ENCODE data around the gene AP4E1.
"Not testable (repeated sequence)": the region's sequence is repeated elsewhere in the genome, so short reads cannot be mapped to it uniquely, and the experiment has no call there.

Gene AP4E1

DNA sequence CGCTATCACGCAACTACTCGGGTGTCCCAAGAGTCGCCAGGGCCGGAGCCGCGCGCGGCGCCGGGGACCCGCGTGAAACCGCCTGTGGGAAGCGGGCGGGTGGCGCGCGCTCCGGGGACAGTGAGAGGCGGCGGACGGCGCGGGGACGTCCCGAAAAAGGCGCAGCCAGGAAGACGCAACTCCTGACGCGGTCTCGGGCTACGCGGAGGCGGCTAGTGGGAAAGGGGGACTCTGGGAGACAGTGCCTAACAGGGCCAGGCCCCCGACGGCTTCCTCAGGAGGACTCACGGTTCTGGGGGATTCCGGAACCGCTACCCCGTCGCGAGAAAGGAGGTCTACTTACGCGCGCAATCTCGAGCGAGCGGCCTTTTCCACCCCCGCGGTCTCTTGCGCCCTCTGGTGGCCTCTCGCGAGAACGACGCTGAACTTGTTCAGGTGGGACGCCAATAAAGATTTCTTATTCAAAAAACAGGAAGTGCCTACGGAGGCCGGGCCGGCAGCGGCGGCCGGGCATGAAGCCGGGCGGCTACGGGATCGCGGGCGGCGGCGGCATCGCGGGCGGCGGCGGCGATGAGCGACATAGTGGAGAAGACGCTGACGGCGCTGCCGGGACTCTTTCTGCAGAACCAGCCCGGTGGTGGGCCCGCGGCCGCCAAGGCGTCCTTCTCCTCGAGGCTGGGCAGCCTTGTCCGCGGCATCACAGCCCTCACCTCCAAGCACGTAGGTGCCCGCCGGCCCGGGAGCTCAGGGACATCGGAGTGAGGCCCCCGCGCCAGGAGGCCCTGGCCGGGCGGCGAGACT, at the start of gene AP4E1:
AP4E1 (plus strand) TSS at position 475 of the 801 bp plus-strand sequence; CDS start at position 571, 96 bp downstream.
- DNase-seq: peak; percentile 94 to 99

DNA sequence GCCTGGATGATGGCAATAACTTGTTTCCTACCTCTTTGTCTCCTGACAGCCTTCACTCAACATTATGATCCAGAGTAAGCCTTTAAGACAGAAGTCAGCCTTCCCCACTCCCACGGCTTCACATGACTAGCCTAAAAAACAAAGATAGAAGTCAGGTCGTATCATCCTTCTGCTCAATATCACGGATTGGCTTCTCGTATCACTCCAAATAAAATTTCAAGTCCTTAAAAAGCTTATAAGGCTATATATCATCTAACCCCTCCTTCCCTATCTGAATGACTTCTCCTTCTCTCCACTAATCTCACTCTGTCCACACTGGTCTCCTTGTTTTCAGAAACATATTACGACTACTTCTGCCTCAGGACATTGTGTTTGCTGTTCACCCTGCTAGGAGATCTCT, 47.7 kb upstream of the AP4E1 start:
- DNase-seq: no peak

DNA sequence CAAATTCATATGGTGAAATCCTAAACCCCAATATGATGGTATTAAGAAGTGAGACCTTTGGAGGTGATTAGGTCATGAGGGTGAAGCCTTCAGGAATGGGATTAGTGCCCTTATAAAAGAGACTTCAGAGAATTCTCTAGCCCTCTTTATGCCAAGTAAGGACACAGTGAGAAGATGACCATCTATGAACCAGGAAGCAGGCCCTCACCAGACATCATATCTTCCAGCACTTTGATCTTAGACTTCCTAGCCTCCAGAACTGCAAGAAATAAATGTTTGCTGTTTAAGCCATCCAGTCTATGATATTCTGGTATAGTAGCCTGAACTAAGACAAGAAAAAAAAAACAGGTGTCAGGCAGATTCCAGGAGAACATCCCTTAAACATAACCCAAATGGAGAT, 45.9 kb upstream of the AP4E1 start:
- DNase-seq: no peak

DNA sequence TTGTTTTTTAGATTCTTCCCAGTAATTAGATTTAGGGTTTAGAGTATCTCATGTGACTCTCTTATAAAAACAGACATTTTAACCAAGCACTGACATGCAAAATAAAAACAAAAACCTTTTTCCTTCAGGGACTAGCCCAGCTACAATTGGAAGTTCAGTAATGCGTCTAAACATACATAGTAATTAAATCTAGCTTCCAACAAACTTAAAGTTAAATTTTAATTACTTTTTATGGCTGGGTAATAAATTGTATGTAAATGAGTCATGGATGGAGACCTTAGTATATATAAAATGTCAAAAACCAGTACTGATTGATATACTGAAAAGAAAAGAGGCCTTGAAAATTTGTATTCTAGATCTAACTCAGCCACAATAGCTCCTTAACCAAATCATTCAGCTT, 43.6 kb upstream of the AP4E1 start:
- DNase-seq: no peak

DNA sequence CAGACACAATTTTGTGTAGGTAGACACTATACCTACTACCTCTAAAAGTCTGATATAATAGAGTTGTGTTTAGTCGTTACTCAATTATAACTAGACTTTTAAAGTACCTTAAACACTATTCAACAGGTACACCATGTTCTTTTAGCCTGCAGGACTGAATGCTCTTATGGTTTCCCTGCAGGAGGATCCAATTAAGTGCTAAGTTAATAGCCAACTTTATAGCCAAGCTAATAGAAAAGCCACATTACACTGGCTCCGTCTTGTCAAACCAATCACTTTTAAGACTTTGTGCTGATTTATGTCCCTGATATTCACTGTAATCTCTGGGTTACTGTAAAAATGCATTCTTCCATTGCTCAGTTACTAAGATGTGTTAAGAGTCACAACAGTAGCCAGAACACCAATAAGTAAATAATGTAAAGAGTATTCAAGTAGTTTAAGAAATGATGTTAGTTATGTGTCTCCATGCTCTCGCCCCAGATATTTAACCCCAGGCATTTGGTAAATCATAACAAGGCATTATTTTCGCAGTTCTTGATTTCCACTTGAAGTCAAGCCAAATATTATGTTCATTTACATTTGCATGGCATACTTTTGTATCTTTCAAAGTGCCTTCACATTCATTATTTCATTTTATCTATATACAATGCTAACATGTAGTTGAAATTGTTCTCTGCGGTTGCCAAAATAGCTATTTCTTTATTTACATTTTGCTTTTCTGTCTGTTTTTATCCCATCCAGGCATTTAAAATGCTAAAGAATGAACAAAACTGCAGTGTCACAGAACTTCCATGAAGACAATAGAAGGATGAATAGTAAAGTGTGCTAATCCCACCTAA, 42.7 kb upstream of the AP4E1 start:
- no peak for DNase-seq

DNA sequence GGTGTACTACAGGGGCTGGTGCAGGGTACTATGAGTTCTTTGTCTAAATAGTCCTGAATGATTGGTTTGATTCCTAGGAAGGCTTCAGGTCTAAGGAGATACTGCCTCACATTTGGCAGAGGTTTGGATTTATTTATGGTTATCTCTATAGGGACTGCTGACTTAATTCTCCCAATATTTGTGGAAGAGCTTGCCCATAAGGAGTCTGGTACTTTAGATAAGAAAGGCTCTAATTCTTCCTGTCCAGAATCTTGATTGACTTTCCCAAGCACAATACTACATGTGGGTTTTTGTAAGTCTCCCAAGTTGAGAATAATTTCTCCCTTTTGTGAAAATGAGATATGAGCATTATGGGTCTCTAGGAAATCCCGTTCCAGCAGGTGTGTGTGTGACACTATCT, 36.7 kb upstream of the AP4E1 start:
- DNase-seq: no peak

DNA sequence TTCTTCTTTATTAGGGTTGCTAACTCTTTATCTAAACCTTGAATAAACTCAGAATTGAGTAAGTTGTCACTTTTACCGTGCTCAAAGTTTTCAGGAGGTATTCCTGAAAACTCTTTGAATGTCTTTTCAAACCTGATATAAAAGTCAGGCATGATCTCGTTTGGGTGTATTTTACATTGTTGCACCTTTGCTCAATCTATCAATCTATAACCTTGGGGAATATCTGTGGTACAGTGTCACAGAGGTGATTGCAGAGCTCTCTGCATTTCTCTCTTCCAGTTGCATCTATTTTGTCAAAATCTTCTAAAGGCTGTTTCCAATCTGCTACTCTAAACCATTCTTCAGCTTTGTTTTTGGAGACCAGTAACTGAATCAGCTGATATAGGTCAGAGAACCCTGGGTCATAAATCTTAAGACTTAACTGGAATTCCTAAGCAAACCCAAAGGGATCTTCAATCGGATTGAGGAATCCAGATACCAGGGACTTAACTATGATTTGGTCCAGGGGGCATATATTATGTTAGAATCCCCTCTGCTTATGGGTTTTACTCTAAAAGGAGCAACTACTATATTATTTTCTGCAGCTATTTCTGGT, 35.6 kb upstream of the AP4E1 start:
- DNase-seq: no peak

DNA sequence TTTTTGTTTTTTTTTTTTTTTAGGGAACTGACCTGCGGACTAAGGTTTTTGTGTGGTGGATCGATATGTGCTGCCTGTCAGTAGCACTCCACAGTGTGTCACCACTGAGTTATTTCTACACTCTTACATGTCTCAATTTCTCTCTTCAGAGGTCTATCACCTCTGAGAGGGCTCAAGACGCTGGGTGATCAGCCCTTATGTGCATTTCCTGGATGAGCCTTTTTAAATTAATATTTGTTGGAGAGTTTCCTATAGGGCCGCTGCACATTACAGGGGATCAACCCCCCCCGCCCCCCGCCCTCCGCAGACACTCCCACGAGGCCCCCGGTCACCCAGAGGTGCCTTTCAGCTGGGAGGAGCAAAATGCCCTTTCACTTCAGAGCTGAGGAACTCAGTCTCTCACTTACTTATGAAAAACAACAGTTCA, 34.5 kb upstream of the AP4E1 start:
- DNase-seq: peak in 1 of 2 donors; percentile 45

DNA sequence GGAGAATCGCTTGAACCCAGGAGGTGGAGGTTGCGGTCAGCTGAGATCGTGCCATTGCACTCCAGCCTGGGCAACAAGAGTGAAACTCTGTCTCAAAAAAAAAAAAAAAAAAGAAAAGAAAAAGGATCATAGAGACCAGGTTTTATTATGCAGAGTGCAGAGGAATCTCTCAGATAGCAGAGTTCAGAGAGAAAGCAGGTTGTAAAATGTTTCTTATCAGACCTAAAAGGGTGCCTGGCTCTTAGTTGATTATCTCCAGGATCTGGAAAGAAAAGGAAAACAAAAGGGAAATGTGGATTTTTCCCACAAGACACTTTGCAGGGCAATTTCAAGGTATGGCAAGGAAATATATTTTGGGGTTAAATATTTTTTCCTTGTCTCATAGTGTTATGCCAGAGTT, 33.2 kb upstream of the AP4E1 start:
- not testable (repeated sequence) for DNase-seq

DNA sequence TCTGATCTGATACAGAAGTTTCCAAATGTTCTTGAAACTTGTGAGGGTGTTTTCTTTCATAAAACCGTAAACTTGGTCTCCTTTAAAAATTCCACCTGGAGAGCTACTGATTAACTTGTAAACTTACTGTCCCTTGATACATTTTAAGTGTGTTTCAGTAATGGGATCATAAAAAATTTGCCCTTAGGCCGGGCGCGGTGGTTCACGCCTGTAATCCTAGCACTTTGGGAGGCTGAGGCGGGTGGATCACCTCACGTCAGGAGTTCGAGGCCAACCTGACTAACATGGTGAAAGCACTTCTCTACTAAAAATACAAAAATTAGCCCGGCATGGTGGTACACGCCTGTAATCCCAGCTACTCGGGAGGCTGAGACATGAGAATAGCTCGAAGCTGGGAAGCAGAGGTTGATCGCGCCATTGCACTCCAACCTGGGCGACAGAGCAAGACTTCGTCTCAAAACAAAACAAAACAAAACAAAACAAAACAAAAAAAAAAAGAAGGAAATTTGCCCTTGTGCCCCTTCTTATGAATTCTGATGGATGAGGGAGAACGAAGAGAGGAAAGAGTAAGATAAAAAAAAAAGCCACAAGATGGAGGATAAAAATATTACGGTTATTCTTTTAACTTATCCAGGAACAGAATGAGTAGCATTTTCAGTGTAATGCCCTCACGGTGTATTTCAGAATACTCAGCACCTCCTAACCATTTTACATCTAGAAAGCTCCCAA, 32.1 kb upstream of the AP4E1 start:
- no peak for DNase-seq

DNA sequence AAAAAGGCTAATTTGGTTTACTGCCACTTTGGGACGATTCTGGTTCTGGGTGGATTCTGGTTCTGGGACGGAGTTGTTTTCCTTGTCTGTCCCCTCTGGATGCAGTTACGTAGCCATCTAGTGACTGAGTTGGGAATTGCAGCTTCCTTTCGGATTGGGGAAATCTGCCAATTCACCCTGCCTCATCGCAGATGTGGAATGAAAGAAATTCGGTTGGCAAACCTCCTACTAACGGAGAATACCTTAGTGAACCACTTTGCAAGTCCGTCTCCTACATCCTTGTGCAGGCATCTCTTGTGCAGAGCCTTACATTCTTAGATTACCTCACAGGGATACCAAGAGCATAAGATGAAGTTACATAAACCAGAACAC, 31.5 kb upstream of the AP4E1 start:
- peak; percentile 78 to 99 for DNase-seq

DNA sequence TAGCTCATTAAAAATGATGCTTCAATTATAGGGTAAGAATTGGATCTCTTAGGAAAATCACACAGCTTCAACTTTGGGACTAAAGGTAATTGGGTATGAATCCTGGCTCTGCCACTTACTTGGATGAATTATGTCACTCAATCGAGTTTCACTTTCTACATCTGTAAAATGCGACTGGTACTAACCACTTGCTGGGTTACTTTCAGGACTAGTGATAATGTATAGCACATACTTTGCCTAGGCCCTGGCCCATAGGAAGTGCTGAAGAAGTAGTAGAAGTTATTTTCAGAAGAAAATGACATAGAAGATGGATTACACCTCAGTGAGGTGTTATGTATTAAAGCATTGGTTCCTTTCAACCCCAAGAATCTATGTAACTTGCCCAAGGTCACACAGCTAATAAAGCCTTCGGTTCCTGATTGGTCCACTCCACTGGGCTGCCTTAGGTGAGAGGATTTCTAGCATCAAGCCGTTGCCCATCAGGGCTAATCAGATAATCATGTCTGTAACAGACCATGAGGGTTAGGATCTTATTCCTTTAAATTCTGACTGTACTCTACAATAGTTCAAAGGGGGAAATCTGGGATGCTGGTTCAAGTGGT, 29.4 kb upstream of the AP4E1 start:
- DNase-seq: peak in 1 of 2 donors; percentile 47

DNA sequence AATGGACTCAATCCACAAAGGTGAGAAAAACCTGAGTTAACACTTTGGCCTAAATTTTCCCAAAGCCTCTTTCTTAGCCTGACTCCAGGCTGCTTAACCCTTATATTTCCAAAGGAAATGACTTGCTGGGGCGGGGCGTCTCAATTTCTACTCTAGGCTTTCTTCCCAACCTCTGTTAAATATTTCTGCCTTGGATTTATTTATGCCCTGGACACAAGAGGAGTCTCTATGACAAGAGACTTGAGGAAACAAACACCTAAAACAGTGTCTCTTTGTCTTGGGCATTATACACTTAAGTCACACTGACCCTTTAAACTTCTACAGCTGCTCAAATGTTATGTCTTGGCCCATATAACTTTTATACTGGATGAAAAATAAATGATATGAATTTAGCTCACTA, 28.3 kb upstream of the AP4E1 start:
- no peak for DNase-seq

DNA sequence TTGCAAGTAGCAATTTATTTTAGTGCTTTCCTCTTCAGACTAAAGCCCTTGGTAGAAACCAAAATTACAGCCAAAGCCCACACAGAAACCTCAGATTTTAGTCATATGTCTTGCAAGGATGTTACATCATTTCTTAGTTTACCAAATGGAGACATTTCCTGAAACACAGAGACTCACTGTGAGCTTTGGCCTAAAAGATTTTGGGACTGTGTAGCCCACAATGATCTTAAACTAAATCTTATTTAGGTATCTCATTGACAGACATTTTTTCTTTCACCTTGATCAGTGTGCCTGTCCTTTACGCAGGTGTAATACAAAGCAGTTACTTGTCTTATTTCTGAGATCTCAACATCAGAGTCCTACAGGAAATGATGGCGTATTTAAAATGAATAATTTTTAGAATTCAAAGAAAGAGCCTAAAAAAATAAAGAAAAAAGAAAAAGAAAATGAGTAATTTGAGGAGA, 27.8 kb upstream of the AP4E1 start:
- DNase-seq: peak; percentile 90 to 96

DNA sequence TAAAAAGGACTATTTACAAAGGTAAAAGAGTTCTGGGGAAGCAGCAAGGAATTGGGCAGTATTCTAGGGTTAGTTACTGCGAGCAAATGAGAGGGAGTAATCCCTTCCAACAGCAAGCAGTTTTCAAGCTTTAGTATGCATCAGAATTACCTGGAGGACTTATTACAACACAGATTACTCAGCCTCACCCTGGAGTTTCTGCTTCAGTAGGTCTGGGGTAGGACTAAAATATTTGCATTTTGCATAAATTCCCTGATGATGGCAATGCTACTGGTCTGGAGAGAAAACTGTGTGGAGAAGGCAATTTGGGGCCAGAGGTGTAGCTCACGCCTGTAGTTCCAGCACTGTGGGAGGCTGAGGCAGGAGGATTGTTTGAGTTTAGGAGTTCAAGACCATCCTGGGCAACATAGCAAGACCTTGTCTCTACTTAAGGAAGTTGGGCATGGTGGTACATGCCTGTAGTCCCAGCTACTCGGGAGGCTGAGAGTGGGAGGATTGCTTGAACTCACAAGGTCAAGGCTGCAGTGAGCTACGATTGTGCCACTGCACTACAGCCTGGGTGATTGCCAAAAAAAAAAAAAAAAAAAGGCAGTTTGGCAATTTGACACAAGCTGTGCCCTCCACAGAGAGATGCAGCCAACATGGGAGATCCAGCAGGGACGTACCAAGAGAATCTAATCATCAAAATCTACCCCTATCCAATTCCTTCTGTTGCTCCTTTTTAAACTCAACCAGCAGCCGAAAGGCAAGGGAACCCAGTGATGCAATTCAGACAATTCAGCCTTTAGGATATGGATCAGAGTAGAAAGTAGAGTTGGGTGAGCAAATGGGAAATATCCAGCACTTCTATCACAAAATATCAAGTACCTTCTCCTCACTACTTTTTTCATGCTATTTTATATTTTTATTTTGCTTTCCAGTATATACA, 27.1 kb upstream of the AP4E1 start:
- DNase-seq: peak; percentile 78 to 93

DNA sequence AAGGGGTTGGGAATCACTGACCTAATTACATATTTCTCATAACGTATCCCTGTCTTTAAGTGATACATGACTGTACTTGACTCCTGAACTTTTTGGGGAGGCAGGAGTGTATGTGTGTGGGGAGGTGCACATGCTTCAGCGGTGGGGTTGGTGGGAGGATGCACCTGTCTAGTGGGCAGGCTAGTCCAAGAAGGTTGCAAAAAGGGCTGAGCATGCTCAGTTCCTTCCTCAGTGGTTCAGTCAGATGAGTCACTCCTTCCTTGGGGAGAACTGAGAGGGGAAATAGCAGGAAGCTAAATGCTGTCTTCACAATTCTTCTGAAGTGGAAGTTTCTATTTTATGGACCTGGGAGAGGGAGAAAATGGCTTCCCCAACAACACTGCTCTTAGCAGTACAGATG, 24.6 kb upstream of the AP4E1 start:
- peak; percentile 76 to 82 for DNase-seq

DNA sequence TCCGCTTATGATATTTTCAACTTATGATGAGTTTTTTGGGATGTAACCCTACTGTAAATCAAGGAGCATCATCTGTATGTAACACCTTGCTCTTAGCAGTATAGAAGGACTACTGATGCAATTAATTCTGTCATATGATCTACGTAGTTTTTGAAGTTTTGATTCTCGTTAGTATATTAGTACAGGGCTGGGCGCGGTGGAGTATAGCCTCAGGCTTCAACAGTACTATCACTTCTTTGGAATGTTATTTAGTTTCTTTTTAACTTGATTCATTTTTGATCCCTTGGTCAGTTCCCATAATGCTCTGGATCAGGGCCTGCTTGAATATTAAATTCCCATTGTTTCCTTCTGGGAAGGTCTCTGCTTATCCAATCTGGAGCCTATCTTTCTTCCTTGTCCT, 23.9 kb upstream of the AP4E1 start:
- no peak for DNase-seq

DNA sequence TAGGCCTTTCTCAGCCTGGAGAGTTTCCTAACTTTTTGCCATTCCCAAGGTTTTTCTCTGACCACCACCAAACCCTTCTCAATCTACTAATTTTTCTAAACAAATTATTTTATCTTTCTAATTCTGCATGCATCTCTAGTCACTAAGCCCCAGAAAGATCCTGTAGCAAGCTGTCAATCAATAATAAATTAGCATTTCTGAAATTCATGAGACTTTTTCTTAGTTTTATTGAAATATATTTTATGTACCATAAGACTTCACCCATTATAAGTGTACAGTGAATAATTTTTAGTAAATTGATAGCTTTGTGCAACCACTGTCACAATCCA, 22.4 kb upstream of the AP4E1 start:
- no peak for DNase-seq

DNA sequence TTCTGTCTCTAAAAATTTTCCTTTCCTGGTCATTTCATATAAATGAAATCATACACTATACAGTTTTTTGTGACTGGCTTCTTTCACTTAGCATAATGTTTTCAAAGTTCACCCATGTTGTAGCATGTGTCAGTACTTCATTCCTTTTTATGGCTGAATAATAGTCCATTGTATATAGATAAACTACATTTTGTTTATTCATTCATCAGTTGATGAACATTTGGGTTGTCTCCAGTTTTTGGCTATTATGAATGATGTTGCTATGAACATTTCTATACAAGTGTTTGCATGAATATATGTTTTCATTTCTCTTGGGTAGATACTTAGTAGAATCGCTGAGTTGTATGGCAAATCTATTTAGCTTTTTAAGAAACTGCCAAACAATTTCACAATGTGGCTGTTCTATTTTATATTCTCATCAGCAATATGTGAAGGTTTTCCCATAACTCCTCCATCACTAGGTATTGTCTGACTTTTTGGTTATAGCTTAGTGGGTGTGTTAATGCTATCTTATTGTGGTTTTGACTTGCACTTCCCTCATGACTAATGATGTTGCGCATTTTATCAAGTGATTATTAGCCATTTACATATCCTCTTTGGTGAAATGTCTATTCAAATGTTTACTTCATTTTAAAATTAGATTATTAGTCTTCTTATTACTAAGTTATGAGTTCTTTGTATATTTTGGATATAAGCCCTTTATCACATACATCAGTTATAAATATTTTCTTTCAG, 21.7 kb upstream of the AP4E1 start:
- DNase-seq: peak; percentile 64 to 87

DNA sequence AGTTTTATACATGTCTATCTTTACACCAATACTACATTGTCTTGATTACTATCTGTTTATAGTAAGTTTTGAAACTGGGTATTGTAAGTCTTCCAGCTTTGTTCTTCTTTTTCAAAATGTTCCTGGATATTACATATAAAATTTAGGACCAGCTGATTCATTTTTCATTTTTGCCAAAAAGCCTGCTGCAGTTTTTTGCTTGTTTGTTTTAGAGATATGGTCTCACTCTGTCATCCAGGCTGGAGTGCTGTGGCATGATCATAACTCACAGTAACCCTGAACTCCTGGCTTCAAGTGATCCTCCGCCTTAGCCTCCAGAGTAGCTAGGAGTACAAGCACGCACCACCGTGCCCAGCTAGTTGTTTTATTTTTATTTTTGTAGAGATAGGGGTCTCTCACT, 20.4 kb upstream of the AP4E1 start:
- no peak for DNase-seq

DNA sequence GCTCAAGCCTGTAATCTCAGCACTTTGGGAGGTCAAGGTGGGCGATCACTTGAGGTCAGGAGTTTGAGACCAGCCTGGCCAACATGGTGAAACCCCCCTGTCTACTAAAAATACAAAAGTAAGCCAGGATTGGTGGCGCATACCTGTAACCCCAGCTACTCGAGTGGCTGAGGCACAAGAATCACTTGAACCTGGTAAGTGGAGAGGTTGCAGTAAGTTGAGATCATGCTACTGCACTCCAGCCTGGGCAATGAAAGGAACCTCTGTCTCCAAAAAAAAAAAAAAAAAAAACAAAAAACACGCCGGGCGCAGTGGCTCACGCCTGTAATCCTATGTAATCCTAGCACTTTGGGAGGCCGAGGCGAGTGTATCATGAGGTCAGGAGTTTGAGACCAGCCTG, 18.9 kb upstream of the AP4E1 start:
- no peak for DNase-seq
